Thyroid gland (tissue), 4 donors: ENCODE results near the gene SLC25A3.

Experiments used
- CTCF ChIP-seq, 6 experiments: fragments of 200-600 bp in 3 of 6; fragments of 450-650 bp in 3 of 6; sonication (generic) in 3 of 6; IDR thresholded peaks; one replicate each; pipeline ENCODE4 v1.5.1; 2016 to 2019; ENCODE audit warnings: antibody characterized with exemption in 6 of 6, mild to moderate bottlenecking in 2 of 6, inconsistent platforms in 1 of 6, moderate library complexity in 1 of 6
- POLR2A ChIP-seq, 2 donors: fragments of 450-650 bp; IDR thresholded peaks; one replicate each; pipeline ENCODE4 v1.6.1; 2017; ENCODE audit warnings: antibody characterized with exemption in 2 of 2, mild to moderate bottlenecking in 2 of 2, moderate library complexity in 1 of 2

DNA sequence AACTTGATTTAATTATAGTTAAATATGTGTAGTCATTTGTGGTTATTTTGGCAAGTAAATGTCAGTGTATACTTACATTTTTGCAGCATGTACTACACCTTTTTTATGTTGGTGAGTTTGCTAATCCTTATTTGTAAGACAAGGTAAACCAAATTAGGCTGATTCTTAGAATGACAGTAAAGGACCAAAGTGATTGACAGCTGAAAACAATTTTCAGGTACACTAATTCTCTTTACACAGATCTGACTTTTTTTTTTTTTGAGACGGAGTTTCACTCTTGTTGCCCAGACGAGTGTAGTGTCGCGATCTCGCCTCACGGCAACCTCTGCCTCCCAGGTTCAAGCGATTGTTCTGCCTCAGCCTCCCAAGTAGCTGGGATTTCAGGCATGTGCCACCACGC lies 8.4 kb downstream of the SLC25A3 start:
- TF ChIP-seq CTCF (IDR thresholded peaks at IDR 0.05) = no peak
- no peak for TF ChIP-seq POLR2A (IDR thresholded peaks at IDR 0.05)
